HG02759 (cell line): Measurements from ENCODE around the gene MLLT3.
A peak's percentile ranks its signal among the peaks of the same experiment; 100 is the strongest.

Source experiments
- ATAC-seq: cut with Tn5 transposase; IDR thresholded peaks from one replicate; pipeline ENCODE4 v1.9.1; 2021; ENCODE audit warnings: mild to moderate bottlenecking, moderate library complexity; ENCODE audit not compliant: unreplicated experiment

Gene MLLT3

DNA sequence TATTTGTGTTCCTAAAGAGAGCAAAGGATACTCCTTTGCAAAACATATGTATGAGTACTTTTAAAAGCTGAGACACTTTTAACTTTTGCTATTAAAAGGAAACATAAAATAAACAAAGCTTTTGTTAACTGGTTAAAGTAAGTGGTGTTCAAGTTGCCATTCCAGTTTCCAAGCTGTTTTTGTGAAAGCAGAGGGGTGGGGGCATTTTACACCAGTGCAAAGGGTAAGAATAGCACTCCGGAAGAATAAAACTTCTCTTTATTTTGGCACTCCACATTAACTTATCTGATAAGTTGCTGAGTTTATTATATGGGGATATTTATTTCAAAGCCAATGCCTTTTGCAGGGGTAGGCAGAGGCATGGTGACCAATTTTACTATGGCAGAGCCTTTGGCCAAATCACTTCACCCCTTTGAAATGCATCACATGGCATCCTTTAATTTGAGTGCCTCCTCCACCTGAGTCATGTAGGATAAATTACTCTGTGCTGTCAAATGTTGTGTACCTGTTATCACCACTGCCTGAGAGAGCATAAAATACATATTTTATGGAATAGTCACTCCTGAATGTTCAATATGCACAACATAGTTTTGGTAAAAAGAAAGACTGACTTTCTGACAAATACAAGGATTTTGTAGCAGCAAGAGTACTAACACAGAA is 62.9 kb downstream of the MLLT3 start:
- no peak for ATAC-seq

- no peak for ATAC-seq
These were observed 63.7 kb downstream of the MLLT3 start for GRCh38 chr9:20558566-20559016.

DNA sequence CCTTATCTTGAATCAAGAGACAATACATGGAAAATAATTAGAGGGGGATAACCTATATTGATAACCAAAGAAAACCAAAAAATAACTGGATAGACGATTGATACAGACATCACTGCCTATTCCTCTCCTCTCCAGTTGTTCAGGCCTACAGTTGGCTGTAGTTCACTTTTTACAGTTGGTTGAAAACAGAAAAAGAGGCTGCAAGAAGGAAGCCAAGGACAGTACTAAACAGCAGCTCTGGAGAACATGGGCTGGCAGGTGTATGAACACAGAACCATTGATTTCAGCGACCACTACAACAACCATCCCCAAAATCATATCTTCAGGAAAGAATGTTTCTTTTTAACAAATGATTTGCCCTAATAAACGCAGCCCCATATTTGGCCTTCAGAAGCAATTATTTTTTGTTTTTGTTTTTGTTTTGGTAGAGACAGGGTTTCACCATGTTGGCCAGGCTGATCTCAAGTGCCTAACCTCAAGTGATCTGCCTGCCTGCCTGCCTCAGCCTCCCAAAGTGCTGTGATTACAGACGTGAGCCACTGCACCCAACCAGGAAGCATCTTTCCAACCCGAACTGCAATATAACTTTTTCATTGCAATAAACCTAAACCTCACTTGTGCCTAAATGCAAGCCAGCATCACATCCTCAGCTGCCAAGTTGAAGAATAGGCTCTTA is 64.3 kb downstream of the MLLT3 start:
- ATAC-seq, result no peak

DNA sequence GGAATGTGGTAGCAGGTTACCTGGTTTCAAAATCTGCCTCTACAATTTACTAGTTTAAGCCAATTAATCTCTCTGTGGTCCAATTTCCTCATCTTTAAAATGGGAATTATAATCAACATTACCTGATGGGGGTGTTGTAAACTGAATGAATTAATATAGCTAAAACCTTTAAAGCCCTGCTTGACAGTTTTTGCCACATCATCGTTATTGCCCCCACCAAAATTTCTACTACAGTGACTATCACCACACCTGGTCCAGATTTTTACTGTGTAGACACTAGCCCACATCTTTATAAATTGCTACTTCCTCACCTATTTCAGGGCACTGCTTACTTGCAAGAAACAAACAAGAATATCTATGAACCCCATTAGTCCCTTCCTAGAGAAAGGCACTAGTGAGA is 65.0 kb downstream of the MLLT3 start:
- no peak for ATAC-seq

DNA sequence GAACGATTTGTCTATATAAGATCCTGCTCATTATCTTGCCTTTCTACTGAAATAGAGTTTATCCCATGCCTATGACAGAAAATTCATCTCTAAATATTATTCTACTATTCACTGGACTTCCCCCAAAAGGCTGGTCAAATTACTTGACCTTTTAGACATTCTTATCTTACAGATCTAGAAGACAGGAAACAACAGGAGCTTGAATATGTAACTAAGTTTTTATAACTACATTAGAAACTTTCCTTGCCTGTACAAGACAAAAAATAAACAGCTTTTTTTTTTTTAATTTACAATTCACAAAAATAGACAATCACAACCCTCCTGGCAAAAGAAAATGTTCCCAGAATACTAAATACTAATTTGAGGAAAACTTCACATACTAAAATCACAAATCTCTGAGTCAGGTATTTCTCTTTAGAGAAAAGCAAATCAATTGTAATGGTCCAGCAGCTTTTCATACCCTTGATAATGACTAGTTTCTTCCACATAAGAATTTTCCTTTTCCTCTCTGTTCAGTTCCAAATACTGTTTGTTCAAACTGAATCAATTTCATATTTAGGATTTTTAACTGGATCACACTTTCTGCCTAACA is 68.6 kb downstream of the MLLT3 start:
- no peak for ATAC-seq

- ATAC-seq, result no peak
These were observed 69.3 kb downstream of the MLLT3 start for GRCh38 chr9:20552874-20553557.

GRCh38 chr9:20551835-20552234 is 70.5 kb downstream of the MLLT3 start:
- ATAC-seq, result peak; percentile 72

GRCh38 chr9:20551236-20551635 is 71.1 kb downstream of the MLLT3 start:
- no peak for ATAC-seq

DNA sequence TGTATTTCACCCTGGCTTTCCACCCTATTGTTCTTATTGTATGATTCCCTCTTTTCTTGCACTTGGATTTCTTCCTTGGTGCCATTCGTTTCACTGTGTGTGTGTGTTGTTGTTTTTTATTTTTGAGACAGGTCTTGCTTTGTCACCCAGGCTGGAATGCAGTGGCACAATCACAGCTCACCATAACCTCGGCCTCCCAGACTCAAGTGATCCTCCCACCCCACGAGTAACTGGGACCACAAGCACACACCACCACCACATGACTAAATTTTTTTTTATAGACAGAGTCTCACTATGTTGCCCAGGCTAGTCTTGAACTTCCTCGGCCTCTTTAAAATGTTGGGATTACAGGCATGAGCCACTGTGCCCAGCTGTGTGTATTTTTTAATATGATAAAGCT is 72.0 kb downstream of the MLLT3 start:
- no peak for ATAC-seq

- no peak for ATAC-seq
These were observed 73.2 kb downstream of the MLLT3 start for GRCh38 chr9:20549053-20549452.

DNA sequence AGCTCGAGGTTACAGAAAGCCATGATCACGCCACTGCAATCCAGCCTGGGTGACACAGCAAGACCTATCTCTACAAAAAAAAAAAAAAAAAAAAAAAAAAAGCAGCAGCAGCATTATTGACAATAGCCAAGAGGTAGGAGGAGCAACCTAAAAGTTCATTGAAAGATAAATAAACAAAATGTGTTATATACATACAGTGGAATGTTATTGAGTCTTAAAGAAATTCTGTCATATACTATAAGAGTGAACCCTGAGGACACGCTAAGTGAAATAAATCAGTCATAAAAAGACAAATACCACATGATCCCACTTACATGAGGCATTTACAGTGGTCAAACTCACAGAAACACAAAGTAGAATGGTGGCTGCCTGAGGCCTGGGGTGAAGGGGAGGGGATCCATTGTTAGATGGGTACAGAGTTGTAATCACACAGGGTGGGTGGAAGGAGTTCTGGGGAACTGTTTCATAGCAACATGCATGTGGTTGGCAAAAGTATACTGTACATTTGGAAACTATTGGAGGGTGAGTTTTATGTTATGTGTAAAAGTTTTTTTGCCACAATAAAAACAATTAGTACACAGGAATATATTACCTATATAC is 77.2 kb downstream of the MLLT3 start:
- no peak for ATAC-seq

DNA sequence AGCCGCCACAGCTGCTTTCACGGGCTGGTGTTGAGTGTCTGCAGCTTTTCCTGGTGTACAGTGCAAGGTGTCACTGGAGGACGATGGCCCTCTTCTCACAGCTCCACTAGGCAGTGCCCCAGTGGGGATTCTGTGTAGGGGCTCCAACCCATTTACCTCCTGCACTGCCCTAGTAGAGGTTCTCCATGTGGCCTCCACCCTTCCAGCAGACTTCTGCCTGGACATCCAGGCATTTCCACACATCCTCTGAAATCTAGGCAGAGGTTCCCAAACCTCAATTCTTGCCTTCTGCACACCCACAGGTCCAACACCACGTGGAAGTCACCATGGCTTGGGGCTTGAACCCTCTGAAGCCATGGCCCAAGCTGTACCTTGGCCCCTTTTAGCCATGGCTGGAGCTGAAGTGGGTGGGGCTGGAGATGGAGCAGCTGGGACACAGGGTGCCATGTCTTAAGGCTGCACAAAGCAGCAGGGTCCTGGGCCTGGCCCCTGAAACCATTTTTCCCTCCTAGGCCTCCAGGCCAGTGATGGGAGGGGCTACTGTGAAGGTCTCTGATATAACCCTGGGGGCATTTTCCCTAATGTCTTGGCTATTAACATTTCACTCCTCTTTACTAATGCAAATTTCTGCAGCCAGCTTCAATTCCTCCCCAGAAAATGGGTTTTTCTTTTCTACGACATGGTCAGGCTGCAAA is 82.0 kb downstream of the MLLT3 start:
- no peak for ATAC-seq

DNA sequence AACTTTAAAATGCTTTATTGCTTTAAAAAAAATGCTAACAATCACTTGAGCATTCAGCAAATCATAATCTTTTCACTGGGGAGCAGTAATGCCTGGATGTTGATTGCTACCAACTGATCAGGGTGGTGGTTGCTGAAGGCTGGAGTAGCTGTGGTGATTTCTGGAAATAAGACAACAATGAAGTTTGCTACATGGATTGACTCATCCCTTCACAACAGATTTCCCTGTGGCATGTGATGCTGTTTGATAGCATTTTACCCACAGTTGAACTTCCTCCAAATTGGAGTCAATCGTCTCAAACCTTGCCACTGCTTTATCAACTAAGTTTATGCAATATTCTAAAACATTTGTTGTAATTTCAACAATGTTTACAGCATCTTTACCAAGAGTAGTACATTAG is 83.3 kb downstream of the MLLT3 start:
- no peak for ATAC-seq

DNA sequence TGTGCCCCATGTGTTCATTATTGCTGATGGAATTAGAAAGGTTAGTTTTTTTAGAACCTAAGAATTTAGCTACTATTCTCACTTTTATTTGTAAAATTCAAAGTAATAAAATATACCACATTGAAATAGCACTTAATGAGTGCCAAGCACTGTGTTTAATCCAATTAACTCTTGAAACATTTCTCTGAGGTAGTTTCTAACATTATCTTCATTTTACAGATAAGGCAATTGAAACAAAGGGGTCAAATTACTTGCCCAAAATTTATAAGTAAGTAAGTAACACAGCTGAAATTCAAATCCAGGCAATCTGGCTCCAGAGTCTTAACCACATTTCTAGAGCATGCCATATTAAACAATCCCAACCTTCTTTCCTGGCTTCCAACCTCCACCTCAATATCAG is 84.2 kb downstream of the MLLT3 start:
- ATAC-seq, result no peak

DNA sequence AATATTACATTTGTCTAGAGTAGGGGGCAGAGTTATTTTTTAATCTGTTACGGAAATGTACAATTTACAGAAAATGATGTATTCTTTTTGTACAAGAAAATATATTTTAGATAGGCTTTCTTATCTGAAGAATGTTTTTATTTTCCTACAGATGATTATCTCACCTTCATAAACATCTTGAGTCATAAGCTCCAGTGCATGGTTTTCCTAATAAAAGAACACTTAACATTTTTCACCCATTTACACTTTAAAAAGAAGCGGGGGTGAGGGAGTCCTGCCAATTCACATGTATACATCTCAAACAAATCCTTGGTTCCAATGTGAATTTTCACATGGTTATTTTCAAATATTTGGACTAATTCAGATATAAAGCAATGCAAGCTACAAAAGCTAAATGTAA is 85.0 kb downstream of the MLLT3 start:
- no peak for ATAC-seq

- no peak for ATAC-seq
These were observed 89.7 kb downstream of the MLLT3 start for GRCh38 chr9:20532584-20532983.

DNA sequence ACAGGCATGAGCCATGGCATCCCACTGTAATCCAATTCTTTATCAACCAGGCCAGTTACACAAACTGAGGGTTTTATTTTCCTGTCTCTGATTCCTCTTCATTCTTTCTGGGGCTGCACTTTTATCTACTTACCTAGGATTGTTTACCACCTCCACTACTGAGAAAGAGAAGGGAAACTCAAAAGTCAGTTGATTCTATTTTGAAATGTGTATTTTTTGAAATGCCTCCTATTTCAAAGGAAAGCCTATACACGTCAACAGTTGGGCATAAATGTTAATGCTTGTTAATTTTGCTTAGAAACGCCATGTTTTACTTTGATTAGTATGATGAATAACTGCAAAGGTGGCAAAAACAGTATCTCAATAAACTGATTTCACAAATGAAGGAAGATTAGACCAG is 92.5 kb downstream of the MLLT3 start:
- ATAC-seq, result no peak

DNA sequence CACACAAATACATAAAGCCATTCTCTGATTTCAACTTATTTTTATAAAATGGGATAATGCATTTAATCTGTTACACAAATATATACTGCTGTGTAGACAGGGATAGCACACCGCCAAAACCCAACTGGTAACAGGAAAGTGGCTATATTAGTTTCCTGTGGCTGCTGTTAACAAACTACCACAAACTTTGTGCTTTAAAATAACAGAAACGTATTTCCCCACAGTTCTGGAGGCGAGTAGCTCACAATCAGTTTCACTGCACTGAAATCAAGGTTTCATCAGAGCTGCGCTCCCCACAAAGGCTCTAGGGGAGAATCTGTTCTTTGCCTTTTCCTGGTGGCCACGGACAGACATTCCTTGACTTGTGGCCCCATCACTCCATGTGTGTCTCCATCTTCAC is 94.0 kb downstream of the MLLT3 start:
- ATAC-seq, result no peak

- ATAC-seq, result peak; percentile 87
These were observed 95.6 kb downstream of the MLLT3 start for GRCh38 chr9:20526500-20527319.

GRCh38 chr9:20524776-20525175 is 97.5 kb downstream of the MLLT3 start:
- no peak for ATAC-seq
